Astrocyte (in vitro differentiated cells and primary cell): ENCODE results near the gene TMEM106A.

Source experiments
- EZH2 ChIP-seq: IDR thresholded peaks from 2 replicates; pipeline ENCODE4 v1.6.1; 2012; ENCODE audit warnings: mild to moderate bottlenecking, low read length, inconsistent platforms; ENCODE audit not compliant: insufficient read depth
- TF ChIP-seq, protein P1 (sequence below): IDR thresholded peaks from 2 replicates; pipeline ENCODE4 v1.5.1; 2011; ENCODE audit warnings: low read depth, mild to moderate bottlenecking, inconsistent platforms, low read length, moderate library complexity; ENCODE audit not compliant: insufficient read depth

GRCh38 chr17:43210576-43210975 is 1.1 kb upstream of the TMEM106A start:
- TF ChIP-seq, protein P1, sequence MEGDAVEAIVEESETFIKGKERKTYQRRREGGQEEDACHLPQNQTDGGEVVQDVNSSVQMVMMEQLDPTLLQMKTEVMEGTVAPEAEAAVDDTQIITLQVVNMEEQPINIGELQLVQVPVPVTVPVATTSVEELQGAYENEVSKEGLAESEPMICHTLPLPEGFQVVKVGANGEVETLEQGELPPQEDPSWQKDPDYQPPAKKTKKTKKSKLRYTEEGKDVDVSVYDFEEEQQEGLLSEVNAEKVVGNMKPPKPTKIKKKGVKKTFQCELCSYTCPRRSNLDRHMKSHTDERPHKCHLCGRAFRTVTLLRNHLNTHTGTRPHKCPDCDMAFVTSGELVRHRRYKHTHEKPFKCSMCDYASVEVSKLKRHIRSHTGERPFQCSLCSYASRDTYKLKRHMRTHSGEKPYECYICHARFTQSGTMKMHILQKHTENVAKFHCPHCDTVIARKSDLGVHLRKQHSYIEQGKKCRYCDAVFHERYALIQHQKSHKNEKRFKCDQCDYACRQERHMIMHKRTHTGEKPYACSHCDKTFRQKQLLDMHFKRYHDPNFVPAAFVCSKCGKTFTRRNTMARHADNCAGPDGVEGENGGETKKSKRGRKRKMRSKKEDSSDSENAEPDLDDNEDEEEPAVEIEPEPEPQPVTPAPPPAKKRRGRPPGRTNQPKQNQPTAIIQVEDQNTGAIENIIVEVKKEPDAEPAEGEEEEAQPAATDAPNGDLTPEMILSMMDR, result no peak
- TF ChIP-seq EZH2, result no peak
